ENCODE data around the gene KMT2E. TPM values are rescaled to one million over a fixed set of nuclear protein-coding genes. Genes with fewer than 3 reads are reported as not detected.
A peak's percentile ranks its signal among the peaks of the same experiment; 100 is the strongest.

KMT2E gene
- total RNA-seq, 1 experiment from 2014 or later = 38.2 TPM

DNA sequence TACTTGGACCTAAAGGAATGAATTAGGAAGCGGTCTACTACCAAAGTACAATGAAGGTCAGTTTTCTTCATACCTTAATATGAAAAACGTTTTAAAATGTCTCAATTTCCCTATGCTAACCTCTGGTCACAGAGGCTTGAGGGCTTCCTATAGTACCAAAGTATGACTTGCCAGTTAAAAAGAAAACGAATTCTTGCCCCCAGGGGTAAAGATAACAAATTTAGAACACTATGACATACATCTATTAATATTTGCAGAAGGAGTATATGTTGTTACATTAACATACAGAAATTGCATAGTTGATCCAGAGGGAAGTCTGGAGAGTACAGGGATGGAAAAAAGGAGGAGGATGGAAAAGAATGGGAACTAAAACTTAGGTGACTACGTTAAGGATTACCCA lies 13.8 kb upstream of the KMT2E start:
- no peak overlapping the region for H2BK120ac ChIP-seq (ENCODE audit: low read depth, low read length, poor library complexity, severe bottlenecking)
- no peaks in the 10 kb centered on the region for H3K23me2 ChIP-seq (ENCODE audit: insufficient read length, low read depth, low read length, poor library complexity, severe bottlenecking)
- no peaks in the 10 kb centered on the region for H3K27me3 ChIP-seq (ENCODE audit: insufficient read depth, low read length)
- no peak overlapping the region for H2BK15ac ChIP-seq (ENCODE audit: low read depth, low read length)
- TF ChIP-seq, protein P1, sequence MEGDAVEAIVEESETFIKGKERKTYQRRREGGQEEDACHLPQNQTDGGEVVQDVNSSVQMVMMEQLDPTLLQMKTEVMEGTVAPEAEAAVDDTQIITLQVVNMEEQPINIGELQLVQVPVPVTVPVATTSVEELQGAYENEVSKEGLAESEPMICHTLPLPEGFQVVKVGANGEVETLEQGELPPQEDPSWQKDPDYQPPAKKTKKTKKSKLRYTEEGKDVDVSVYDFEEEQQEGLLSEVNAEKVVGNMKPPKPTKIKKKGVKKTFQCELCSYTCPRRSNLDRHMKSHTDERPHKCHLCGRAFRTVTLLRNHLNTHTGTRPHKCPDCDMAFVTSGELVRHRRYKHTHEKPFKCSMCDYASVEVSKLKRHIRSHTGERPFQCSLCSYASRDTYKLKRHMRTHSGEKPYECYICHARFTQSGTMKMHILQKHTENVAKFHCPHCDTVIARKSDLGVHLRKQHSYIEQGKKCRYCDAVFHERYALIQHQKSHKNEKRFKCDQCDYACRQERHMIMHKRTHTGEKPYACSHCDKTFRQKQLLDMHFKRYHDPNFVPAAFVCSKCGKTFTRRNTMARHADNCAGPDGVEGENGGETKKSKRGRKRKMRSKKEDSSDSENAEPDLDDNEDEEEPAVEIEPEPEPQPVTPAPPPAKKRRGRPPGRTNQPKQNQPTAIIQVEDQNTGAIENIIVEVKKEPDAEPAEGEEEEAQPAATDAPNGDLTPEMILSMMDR (conservative IDR thresholded peaks at IDR 0.05) = no peak
- H3K4ac ChIP-seq (ENCODE audit: low read depth, low read length) = no peak overlapping the region
- H3K18ac ChIP-seq (ENCODE audit: insufficient read length, low read depth, low read length) = no peak overlapping the region
- DNase-seq = no peak
- peaks cover 5% of the 10 kb centered on the region for H3K79me1 ChIP-seq (ENCODE audit: insufficient read depth, low read depth, low read length, poor library complexity, severe bottlenecking)
- Mint-ChIP-seq H3K4me3 (peak overlapping the region in 1 of 2 experiments; percentile 1; a peak in 1 of 5 replicates), H3K36me3 (ENCODE audit: insufficient read depth in 1 of 3, low read depth in 3 of 3) (peaks cover 0 to 17% (median 14%) of the 10 kb centered on the region in 3 experiments; a peak in 6 of 7 replicates), H3K27me3 (ENCODE audit: low read depth) (no peaks in the 10 kb centered on the region), H3K27ac (peak overlapping the region in 1 of 3 experiments; percentile 4; a peak in 2 of 7 replicates), H3K9me3 (no peaks in the 10 kb centered on the region), H3K4me1 (peaks cover 43 to 48% of the 10 kb centered on the region in 2 experiments)
- no peak overlapping the region for H2BK20ac ChIP-seq (ENCODE audit: low read depth, low read length, poor library complexity, severe bottlenecking)
- no peak overlapping the region for H4K91ac ChIP-seq (ENCODE audit: insufficient read length, low read depth, low read length)
- no peak overlapping the region for H4K5ac ChIP-seq (ENCODE audit: insufficient read length, low read depth, low read length)
- no peak overlapping the region for H2AK5ac ChIP-seq (ENCODE audit: insufficient read length, low read length)
- H4K20me1 ChIP-seq (ENCODE audit: control insufficient read depth, insufficient read depth, insufficient read length) = no peaks in the 10 kb centered on the region
- H2BK12ac ChIP-seq (ENCODE audit: insufficient read length, low read depth, low read length) = no peak overlapping the region
- no peak overlapping the region for H2BK5ac ChIP-seq (ENCODE audit: insufficient read length, low read length)
- H3K4me2 ChIP-seq (ENCODE audit: insufficient read depth, insufficient read length, low read length) = no peak overlapping the region
- no peak overlapping the region for H4K8ac ChIP-seq (replicated peaks; ENCODE audit: insufficient read length, low read depth, low read length)
- peaks cover 57% of the 10 kb centered on the region for H3K79me2 ChIP-seq (ENCODE audit: insufficient read depth, low read length)
- WGBS (ENCODE audit: extremely low coverage, insufficient read length, low lambda C conversion rate) = no CpG with 5 or more reads among the region's 4 CpGs
- no peak overlapping the region for H3K27ac ChIP-seq (ENCODE audit: insufficient read length, low read depth, low read length)
- H3K4me1 ChIP-seq (ENCODE audit: insufficient read depth, low read length) = no peaks in the 10 kb centered on the region
- no peak overlapping the region for H2AFZ ChIP-seq (ENCODE audit: low read length)
- no peak overlapping the region for H3K14ac ChIP-seq (ENCODE audit: insufficient read depth, low read length)
- no peak overlapping the region for H3K23ac ChIP-seq (ENCODE audit: insufficient read length, low read depth, low read length)
- H3K9me3 ChIP-seq (ENCODE audit: control insufficient read depth, low read depth, low read length) = no peaks in the 10 kb centered on the region
- H3T11ph ChIP-seq (ENCODE audit: low read length) = no peak overlapping the region
- H3K9ac ChIP-seq (ENCODE audit: extremely low read depth, insufficient read length, low read length) = no peak overlapping the region
- no peak overlapping the region for H3K56ac ChIP-seq (ENCODE audit: insufficient read length, low read depth, low read length)
